HCT116 (cell line): ENCODE data around the gene SIAE. TPM values are rescaled to one million over a fixed set of nuclear protein-coding genes. Genes with fewer than 3 reads are reported as not detected.

Experiments used
- ATAC-seq: fragments of 200-7000 bp; cut with Tn5 transposase; 2 replicates; pipeline ENCODE4 v1.9.1; 2020; ENCODE audit warnings: mild to moderate bottlenecking, moderate library complexity
- BruUV-seq: library from RNA; stranded (reverse); fragments of 400-500 nt; replicated peaks from 2 replicates; lab custom pipeline; 2021; lab: Mats Ljungman, UMichigan
- CTCF ChIA-PET: fragments of 300-600 bp; sonication (Branson Sonifier 250); formaldehyde crosslinking; loops from one replicate; lab custom pipeline; 2021; ENCODE audit warnings: antibody characterized with exemption; lab: Charles Lee
- POLR2A ChIA-PET: fragments of 300-600, 350-600 bp; sonication (Branson Sonifier 250); formaldehyde crosslinking; loops from one replicate; lab custom pipeline; 2021; ENCODE audit warnings: antibody characterized with exemption; lab: Charles Lee
- RAD21 ChIA-PET, 2 experiments: fragments of 300-600 bp; sonication (Branson Sonifier 250); formaldehyde crosslinking; loops; one replicate each; lab custom pipeline; 2023; ENCODE audit warnings: low total read pairs in 2 of 2; ENCODE audit not compliant: uncharacterized antibody in 2 of 2, unreplicated experiment in 2 of 2, low non-redundant PET in 1 of 2; lab: Charles Lee
- DNase-seq: peaks from one replicate; pipeline ENCODE4 v3.0.0-alpha.2; 2010; ENCODE audit warnings: low read depth, low spot score
- H2AFZ ChIP-seq: fragments of 200-600 bp; shearing (Covaris generic), sonication (generic); 2 replicates; pipeline ENCODE4 v1.6.1; 2017; ENCODE audit warnings: low read depth, mixed run types, mixed read lengths, antibody characterized with exemption, low read length; ENCODE audit not compliant: poor library complexity, severe bottlenecking
- H3K27ac ChIP-seq: 2 replicates; pipeline ENCODE4 v1.5.1; 2012; ENCODE audit warnings: low read depth, low read length
- H3K27me3 ChIP-seq: fragments of 200-600 bp; sonication (generic); 2 replicates; pipeline ENCODE4 v1.6.1; 2016; ENCODE audit warnings: mixed run types, low read length, mixed read lengths; ENCODE audit not compliant: insufficient read depth
- H3K36me3 ChIP-seq, 2 experiments: fragments of 200-500 bp in 1 of 2; fragments of 200-600 bp in 1 of 2; sonication (Bioruptor generic) in 1 of 2; sonication (generic) in 1 of 2; 2 replicates each; pipeline versions ENCODE4 v1.5.1 to v1.6.1; 2014 to 2016; ENCODE audit warnings: low read length in 2 of 2, inconsistent platforms in 1 of 2, mixed read lengths in 1 of 2, mixed run types in 1 of 2; ENCODE audit not compliant: insufficient read depth in 2 of 2, control insufficient read depth in 1 of 2
- H3K4me1 ChIP-seq, 2 experiments: fragments of 200-600 bp in 1 of 2; sonication (generic) in 1 of 2; 2 replicates each; pipeline versions ENCODE4 v1.5.1 to v1.6.1; 2012 to 2017; ENCODE audit warnings: low read length in 2 of 2, inconsistent platforms in 1 of 2, mild to moderate bottlenecking in 1 of 2, mixed read lengths in 1 of 2, mixed run types in 1 of 2, moderate library complexity in 1 of 2; ENCODE audit not compliant: insufficient read depth in 2 of 2, control insufficient read depth in 1 of 2
- H3K4me2 ChIP-seq: fragments of 200-600 bp; sonication (generic); 2 replicates; pipeline ENCODE4 v1.6.1; 2017; ENCODE audit warnings: mixed run types, low read length, mixed read lengths
- H3K4me3 ChIP-seq, 2 experiments: fragments of 200-600 bp in 1 of 2; sonication (generic) in 1 of 2; replicated peaks in 1 of 2; 2 replicates each; pipeline ENCODE4 v1.5.1; 2011 to 2016; ENCODE audit warnings: low read length in 2 of 2, control low read depth in 1 of 2, low read depth in 1 of 2, mild to moderate bottlenecking in 1 of 2, mixed read lengths in 1 of 2, mixed run types in 1 of 2
- H3K79me2 ChIP-seq: fragments of 200-600 bp; sonication (generic); 2 replicates; pipeline ENCODE4 v1.6.1; 2017; ENCODE audit warnings: mild to moderate bottlenecking, mixed run types, low read length, moderate library complexity, mixed read lengths; ENCODE audit not compliant: insufficient read depth
- H3K9ac ChIP-seq: fragments of 200-600 bp; sonication (generic); 2 replicates; pipeline ENCODE4 v1.6.1; 2016; ENCODE audit warnings: low read length, mixed read lengths
- H3K9me2 ChIP-seq: fragments of 200-600 bp; sonication (generic), shearing (Covaris generic); 2 replicates; pipeline ENCODE4 v1.6.1; 2017; ENCODE audit warnings: mixed run types, mild to moderate bottlenecking, moderate library complexity; ENCODE audit not compliant: insufficient read depth
- H3K9me3 ChIP-seq, 2 experiments: fragments of 200-500 bp in 1 of 2; fragments of 200-600 bp in 1 of 2; sonication (Bioruptor generic) in 1 of 2; sonication (generic) in 1 of 2; 2 replicates each; pipeline ENCODE4 v1.6.1; 2014 to 2017; ENCODE audit warnings: low read length in 2 of 2, mixed read lengths in 2 of 2, inconsistent platforms in 1 of 2, low read depth in 1 of 2, mild to moderate bottlenecking in 1 of 2, mixed run types in 1 of 2, moderate library complexity in 1 of 2; ENCODE audit not compliant: control insufficient read depth in 1 of 2, insufficient read depth in 1 of 2
- H4K20me1 ChIP-seq: fragments of 200-600 bp; sonication (generic), shearing (Covaris generic); 2 replicates; pipeline ENCODE4 v1.6.1; 2017; ENCODE audit warnings: mixed run types, mild to moderate bottlenecking, moderate library complexity; ENCODE audit not compliant: insufficient read depth
- CBX3 ChIP-seq: IDR thresholded peaks from 2 replicates; pipeline ENCODE4 v1.6.1; 2012; ENCODE audit warnings: low read depth
- CEBPB ChIP-seq: IDR thresholded peaks from 2 replicates; pipeline ENCODE4 v1.6.1; 2012; ENCODE audit warnings: low read depth
- ELF1 ChIP-seq: IDR thresholded peaks from 2 replicates; pipeline ENCODE4 v1.6.1; 2012; ENCODE audit warnings: low read depth, borderline replicate concordance
- EZH2phosphoT487 ChIP-seq: fragments of 200-600 bp; IDR thresholded peaks from 2 replicates; pipeline ENCODE4 v1.6.1; 2018; ENCODE audit warnings: antibody characterized with exemption, borderline replicate concordance
- FOSL1 ChIP-seq: IDR thresholded peaks from 2 replicates; pipeline ENCODE4 v1.6.1; 2012; ENCODE audit warnings: low read depth
- JUND ChIP-seq: IDR thresholded peaks from 2 replicates; pipeline ENCODE4 v1.6.1; 2012
- POLR2AphosphoS5 ChIP-seq: IDR thresholded peaks from 2 replicates; pipeline ENCODE4 v1.6.1; 2011; ENCODE audit warnings: mild to moderate bottlenecking, low read depth, low read length, moderate library complexity
- RAD21 ChIP-seq: IDR thresholded peaks from 2 replicates; pipeline ENCODE4 v1.6.1; 2012; ENCODE audit warnings: low read depth, mild to moderate bottlenecking
- SIN3A ChIP-seq: IDR thresholded peaks from 2 replicates; pipeline ENCODE4 v1.6.1; 2012; ENCODE audit warnings: low read depth
- SP1 ChIP-seq: IDR thresholded peaks from 2 replicates; pipeline ENCODE4 v1.6.1; 2012; ENCODE audit warnings: low read depth
- SRF ChIP-seq: IDR thresholded peaks from 2 replicates; pipeline ENCODE4 v1.6.1; 2012; ENCODE audit warnings: low read depth
- TCF7L2 ChIP-seq: IDR thresholded peaks from 2 replicates; pipeline ENCODE4 v1.7.0; 2011; ENCODE audit warnings: borderline replicate concordance, inconsistent platforms; ENCODE audit not compliant: insufficient read depth, insufficient read length; ENCODE audit errors: extremely low read depth
- YY1 ChIP-seq: IDR thresholded peaks from 2 replicates; pipeline ENCODE4 v1.6.1; 2011; ENCODE audit warnings: low read length, low read depth, moderate library complexity, mild to moderate bottlenecking; ENCODE audit not compliant: insufficient replicate concordance; ENCODE audit errors: extremely low read depth
- intact Hi-C: fragments of 100-400 bp; cut with micrococcal nuclease; formaldehyde crosslinking; loops from 2 replicates; pipeline ENCODE4 v1.10.0; 2022
- total RNA-seq: library from RNA; stranded (reverse); gene quantifications from one replicate; pipeline ENCODE4 v1.2.1, GENCODE V29; 2021; ENCODE audit not compliant: unreplicated experiment
- TF ChIP-seq, protein P1 (sequence below), 3 experiments: fragments of 200-600 bp in 1 of 3; sonication (generic) in 1 of 3; IDR thresholded peaks in 2 of 3; conservative IDR thresholded peaks in 1 of 3; 2 replicates each; pipeline ENCODE4 v1.5.1; 2012 to 2017; ENCODE audit warnings: low read depth in 2 of 3, low read length in 2 of 3, antibody characterized with exemption in 1 of 3, borderline replicate concordance in 1 of 3, control low read depth in 1 of 3, mild to moderate bottlenecking in 1 of 3, mixed read lengths in 1 of 3, mixed run types in 1 of 3, moderate library complexity in 1 of 3; ENCODE audit not compliant: insufficient read depth in 1 of 3
- TF ChIP-seq, protein P2 (sequence below): IDR thresholded peaks from 2 replicates; pipeline ENCODE4 v1.6.1; 2012
- TF ChIP-seq, protein P3 (sequence below): IDR thresholded peaks from 2 replicates; pipeline ENCODE4 v1.6.1; 2012
- TF ChIP-seq, protein P4 (sequence below): IDR thresholded peaks from 2 replicates; pipeline ENCODE4 v1.6.1; 2012; ENCODE audit warnings: low read depth

The SIAE gene
- total RNA-seq, 1 experiment from 2014 or later, result 39.2 TPM

DNA sequence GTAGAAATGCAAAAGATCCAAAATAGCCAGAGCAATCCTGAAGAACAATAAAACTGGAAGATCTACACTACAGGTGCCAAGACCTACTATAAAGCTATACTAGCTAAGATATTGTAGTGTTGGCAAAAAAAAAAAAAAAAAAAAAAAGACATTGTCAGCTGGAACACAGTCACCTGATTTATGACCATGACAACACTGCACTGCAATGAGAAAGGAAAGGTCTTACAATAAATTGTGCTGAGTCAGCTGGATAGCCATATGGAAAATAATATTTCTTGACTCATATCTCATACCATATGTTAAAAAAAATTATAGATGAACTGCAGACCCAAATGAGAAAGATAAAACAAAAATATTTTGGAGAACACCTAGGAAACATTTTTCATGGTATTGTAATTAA lies 65.4 kb downstream of the SIAE start:
- DNase-seq (no peak), ATAC-seq (no peak)
- Histone ChIP-seq H4K20me1 (no peaks in the 10 kb centered on the region), H3K4me3 (no peak overlapping the region), H3K27me3 (no peaks in the 10 kb centered on the region), H3K27ac (no peak overlapping the region), H3K4me1 (no peaks in the 10 kb centered on the region), H3K9me3 (no peaks in the 10 kb centered on the region), H2AFZ (no peak overlapping the region), H3K79me2 (no peaks in the 10 kb centered on the region), H3K36me3 (no peaks in the 10 kb centered on the region), H3K9ac (no peak overlapping the region), H3K9me2 (no peaks in the 10 kb centered on the region), H3K4me2 (no peak overlapping the region)
- no TSS peak for BruUV-seq
- no peak for TF ChIP-seq SRF
- no peak for TF ChIP-seq CEBPB
- no peak for TF ChIP-seq CBX3
- TF ChIP-seq EZH2phosphoT487, result no peak
- no peak for TF ChIP-seq RAD21
- TF ChIP-seq TCF7L2, result no peak
- no peak for TF ChIP-seq FOSL1
- no peak for TF ChIP-seq SP1
- TF ChIP-seq, protein P1, sequence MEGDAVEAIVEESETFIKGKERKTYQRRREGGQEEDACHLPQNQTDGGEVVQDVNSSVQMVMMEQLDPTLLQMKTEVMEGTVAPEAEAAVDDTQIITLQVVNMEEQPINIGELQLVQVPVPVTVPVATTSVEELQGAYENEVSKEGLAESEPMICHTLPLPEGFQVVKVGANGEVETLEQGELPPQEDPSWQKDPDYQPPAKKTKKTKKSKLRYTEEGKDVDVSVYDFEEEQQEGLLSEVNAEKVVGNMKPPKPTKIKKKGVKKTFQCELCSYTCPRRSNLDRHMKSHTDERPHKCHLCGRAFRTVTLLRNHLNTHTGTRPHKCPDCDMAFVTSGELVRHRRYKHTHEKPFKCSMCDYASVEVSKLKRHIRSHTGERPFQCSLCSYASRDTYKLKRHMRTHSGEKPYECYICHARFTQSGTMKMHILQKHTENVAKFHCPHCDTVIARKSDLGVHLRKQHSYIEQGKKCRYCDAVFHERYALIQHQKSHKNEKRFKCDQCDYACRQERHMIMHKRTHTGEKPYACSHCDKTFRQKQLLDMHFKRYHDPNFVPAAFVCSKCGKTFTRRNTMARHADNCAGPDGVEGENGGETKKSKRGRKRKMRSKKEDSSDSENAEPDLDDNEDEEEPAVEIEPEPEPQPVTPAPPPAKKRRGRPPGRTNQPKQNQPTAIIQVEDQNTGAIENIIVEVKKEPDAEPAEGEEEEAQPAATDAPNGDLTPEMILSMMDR (IDR thresholded peaks at IDR 0.05 in 2 of 3, conservative IDR thresholded peaks at IDR 0.05 in 1 of 3; ENCODE audit: borderline replicate concordance in 1 of 3, insufficient read depth in 1 of 3, low read depth in 2 of 3, low read length in 2 of 3), result no peak
- TF ChIP-seq, protein P2, sequence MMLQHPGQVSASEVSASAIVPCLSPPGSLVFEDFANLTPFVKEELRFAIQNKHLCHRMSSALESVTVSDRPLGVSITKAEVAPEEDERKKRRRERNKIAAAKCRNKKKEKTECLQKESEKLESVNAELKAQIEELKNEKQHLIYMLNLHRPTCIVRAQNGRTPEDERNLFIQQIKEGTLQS, result no peak
- no peak for TF ChIP-seq SIN3A
- TF ChIP-seq, protein P3, sequence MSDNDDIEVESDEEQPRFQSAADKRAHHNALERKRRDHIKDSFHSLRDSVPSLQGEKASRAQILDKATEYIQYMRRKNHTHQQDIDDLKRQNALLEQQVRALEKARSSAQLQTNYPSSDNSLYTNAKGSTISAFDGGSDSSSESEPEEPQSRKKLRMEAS, result no peak
- TF ChIP-seq JUND, result no peak
- no peak for TF ChIP-seq POLR2AphosphoS5
- no peak for TF ChIP-seq ELF1
- TF ChIP-seq YY1, result no peak
- TF ChIP-seq, protein P4, sequence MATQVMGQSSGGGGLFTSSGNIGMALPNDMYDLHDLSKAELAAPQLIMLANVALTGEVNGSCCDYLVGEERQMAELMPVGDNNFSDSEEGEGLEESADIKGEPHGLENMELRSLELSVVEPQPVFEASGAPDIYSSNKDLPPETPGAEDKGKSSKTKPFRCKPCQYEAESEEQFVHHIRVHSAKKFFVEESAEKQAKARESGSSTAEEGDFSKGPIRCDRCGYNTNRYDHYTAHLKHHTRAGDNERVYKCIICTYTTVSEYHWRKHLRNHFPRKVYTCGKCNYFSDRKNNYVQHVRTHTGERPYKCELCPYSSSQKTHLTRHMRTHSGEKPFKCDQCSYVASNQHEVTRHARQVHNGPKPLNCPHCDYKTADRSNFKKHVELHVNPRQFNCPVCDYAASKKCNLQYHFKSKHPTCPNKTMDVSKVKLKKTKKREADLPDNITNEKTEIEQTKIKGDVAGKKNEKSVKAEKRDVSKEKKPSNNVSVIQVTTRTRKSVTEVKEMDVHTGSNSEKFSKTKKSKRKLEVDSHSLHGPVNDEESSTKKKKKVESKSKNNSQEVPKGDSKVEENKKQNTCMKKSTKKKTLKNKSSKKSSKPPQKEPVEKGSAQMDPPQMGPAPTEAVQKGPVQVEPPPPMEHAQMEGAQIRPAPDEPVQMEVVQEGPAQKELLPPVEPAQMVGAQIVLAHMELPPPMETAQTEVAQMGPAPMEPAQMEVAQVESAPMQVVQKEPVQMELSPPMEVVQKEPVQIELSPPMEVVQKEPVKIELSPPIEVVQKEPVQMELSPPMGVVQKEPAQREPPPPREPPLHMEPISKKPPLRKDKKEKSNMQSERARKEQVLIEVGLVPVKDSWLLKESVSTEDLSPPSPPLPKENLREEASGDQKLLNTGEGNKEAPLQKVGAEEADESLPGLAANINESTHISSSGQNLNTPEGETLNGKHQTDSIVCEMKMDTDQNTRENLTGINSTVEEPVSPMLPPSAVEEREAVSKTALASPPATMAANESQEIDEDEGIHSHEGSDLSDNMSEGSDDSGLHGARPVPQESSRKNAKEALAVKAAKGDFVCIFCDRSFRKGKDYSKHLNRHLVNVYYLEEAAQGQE, result no peak
- ChIA-PET POLR2A (interaction anchor here (1.0 kb wide), 1 partner anchor 493 kb away, joined by 3 read pairs; the partner anchor contains the start of gene VWA5A), RAD21 (no interaction called here), CTCF (no interaction called here)
- intact Hi-C loops, result no loop called here
